MG63 (cell line): Measurements from ENCODE around the gene YIF1B. TPM values are rescaled to one million over a fixed set of nuclear protein-coding genes. Genes with fewer than 3 reads are reported as not detected.
"Not testable (repeated sequence)": the region's sequence is repeated elsewhere in the genome, so short reads cannot be mapped to it uniquely, and the experiment has no call there.

Experiments used
- DNase-seq: peaks from one replicate; pipeline ENCODE4 v3.0.0-alpha.2; 2020
- H3K27me3 ChIP-seq: fragments of 250-450 bp; sonication (Bioruptor Pico); 2 replicates; pipeline ENCODE4 v1.5.1; 2020; ENCODE audit warnings: mild to moderate bottlenecking, moderate library complexity
- H3K36me3 ChIP-seq: fragments of 250-450 bp; sonication (Bioruptor Pico); 2 replicates; pipeline ENCODE4 v1.5.1; 2020; ENCODE audit warnings: mild to moderate bottlenecking, moderate library complexity
- H3K4me3 ChIP-seq: fragments of 250-450 bp; sonication (Bioruptor Pico); 2 replicates; pipeline ENCODE4 v1.5.1; 2020; ENCODE audit warnings: mild to moderate bottlenecking, moderate library complexity
- H3K9me3 ChIP-seq: fragments of 250-450 bp; sonication (Bioruptor Pico); 2 replicates; pipeline ENCODE4 v1.5.1; 2020; ENCODE audit warnings: mild to moderate bottlenecking, moderate library complexity
- total RNA-seq: library from RNA; depleted of rRNA; stranded (reverse); fragments of >200 nt; shearing (Covaris generic); gene quantifications from 2 replicates; pipeline ENCODE4 v1.2.3, GENCODE V29; 2014; ENCODE audit warnings: low replicate concordance

Gene YIF1B
- total RNA-seq, 1 experiment from 2014 or later = 294 TPM

DNA sequence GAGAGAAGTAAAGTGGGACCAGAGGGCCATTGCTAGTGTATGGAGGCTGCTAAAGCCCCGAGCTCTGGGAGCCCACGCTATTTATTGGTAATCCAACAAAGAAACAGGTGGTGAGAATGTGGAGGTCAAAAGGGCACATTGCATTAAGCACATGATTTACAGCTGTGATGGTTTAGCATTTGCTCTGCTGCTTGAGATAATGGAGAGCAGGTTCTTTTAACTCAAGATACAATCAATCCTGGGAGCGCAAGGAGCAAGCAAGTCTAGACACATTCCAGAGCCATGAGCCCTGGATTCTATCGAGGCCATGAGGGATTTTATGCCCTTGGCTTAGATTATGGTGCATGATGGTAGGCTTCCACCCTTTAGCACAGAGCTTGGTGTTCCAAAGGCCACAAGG is 23.3 kb upstream of the YIF1B start:
- H3K9me3 ChIP-seq, DNase-seq, H3K4me3 ChIP-seq, H3K36me3 ChIP-seq, H3K27me3 ChIP-seq: not testable (repeated sequence)

DNA sequence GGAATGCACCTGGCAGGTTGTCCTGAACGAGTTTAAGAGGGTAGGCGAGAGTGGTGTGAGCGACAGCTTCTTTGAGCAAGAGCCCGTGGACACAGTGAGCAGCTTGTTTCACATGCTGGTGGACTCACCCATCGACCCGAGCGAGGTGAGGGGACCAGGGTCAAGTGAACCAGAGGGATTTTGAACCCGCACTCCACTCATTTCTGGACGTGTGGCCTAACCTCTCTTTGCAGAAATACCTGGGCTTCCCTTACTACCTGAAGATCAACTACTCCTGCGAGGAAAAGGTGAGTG is 21.6 kb upstream of the YIF1B start:
- no peaks in the 10 kb centered on the region for H3K36me3 ChIP-seq
- H3K9me3 ChIP-seq = no peaks in the 10 kb centered on the region
- H3K27me3 ChIP-seq = no peaks in the 10 kb centered on the region
- DNase-seq = no peak
- peak overlapping the region; percentile 62 for H3K4me3 ChIP-seq

DNA sequence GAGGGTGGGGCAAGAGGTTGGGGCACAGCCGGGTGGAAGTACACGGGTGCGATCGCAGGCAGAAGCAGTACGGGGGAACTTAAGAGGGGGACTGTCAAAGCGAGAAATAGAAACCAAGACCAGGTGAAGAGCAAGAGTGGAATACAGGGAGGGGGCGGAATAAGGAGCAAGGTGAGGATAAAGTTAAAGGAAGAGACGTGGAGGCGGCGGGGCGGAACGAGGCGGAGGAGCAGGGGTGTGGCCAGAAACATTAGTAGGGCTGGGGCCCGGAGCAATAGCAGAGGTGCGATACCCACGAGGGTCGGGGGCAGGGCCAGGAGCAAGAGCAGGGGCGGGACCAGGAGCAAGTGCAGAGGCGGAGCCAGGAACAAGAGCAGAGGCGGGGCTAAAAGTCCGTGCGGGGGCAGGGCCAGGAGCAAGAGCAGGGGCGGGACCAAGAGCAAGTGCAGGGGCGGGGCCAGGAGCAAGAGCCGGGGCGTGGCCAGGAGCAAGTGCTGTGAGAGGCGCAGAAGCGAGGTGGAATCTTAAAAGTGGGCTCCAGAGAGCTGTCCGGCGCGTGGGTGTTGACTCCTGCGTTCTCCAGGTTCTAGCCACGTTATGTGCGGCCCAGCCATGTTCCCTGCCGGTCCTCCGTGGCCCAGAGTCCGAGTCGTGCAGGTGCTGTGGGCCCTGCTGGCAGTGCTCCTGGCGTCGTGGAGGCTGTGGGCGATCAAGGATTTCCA is 21.1 kb upstream of the YIF1B start:
- Histone ChIP-seq H3K9me3 (no peaks in the 10 kb centered on the region), H3K4me3 (peak overlapping the region; percentile 62), H3K36me3 (no peaks in the 10 kb centered on the region; the same call in 1 of the 2 replicates), H3K27me3 (no peaks in the 10 kb centered on the region)
- peak; percentile 92 for DNase-seq

DNA sequence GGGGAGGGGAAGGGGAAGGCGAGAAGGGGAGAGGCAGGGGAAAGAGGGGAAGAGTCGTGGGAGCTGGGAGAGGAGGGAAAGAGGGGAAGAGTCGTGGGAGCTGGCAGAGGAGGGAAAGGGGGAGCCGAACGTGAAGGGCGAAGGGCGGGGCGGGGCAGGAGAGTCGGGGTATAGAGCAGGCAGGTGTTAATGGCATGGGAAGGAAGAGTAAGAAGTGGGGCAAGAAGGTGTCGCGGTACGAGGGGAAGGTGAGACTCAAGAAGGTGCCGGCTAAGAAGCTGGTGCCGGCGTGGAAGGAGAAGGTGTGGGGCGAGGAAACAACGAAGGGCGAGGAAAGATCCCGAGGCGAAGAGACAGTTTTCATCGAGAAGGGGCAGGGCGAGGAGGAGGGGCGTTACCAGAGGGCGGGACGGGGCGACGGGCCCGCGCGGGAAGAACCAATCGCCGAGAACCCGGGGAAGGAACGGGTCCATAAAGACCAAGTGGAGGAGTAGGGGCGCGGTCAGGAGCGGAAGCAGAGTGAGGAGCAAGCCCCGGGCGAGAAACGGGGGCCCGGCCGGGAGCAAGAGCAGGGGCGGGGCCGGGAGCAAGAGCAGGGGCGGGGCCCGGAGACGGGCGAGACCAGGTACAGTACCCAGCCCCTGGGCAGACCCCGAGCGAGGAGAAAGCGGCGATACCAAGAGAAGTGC is 20.3 kb upstream of the YIF1B start:
- DNase-seq = peak; percentile 99
- Histone ChIP-seq H3K27me3 (no peaks in the 10 kb centered on the region), H3K4me3 (peak overlapping the region; percentile 62), H3K36me3 (peaks cover 5% of the 10 kb centered on the region), H3K9me3 (no peaks in the 10 kb centered on the region)

DNA sequence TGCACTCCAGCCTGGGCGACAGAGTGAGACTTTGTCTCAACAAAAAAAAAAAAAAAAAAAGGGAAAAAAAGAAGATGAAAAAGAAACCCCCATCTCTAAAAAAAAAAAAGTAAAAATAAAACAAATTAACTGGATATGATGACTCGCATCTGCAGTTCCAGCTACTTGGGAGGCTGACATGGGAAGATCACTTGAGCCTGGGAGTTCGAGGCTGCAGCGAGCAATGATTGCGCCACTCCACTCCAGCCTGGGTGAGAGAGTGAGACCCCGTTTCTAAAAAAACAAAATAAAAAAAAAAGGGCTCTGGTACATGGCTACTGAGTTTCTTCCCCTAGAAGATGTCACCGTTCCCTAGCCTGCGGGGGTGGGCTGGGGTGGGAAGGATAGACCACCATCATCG is 17.5 kb upstream of the YIF1B start:
- Histone ChIP-seq H3K4me3 (no peak overlapping the region), H3K27me3 (no peaks in the 10 kb centered on the region), H3K9me3 (no peaks in the 10 kb centered on the region), H3K36me3 (peaks cover 26% of the 10 kb centered on the region)
- no peak for DNase-seq

DNA sequence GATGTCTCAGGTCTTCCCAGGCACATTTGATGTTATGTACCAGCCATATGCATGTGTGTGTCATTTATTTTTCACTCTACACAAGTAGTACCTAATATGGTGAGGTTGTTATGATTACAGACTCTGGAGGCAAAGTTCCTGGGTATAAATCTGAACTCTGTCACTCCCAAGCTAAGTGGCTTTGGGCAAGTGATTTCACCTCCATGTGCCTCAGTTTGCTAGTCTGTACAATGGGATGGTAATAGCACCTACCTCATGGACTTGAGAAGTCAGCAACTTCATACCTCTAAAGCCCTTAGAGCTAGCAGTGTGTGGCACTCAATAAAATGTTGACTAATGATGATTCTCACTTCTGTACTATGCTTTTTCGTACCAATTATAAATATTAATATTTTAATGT is 16.0 kb upstream of the YIF1B start:
- H3K27me3 ChIP-seq = no peaks in the 10 kb centered on the region
- H3K4me3 ChIP-seq = no peak overlapping the region
- no peaks in the 10 kb centered on the region for H3K9me3 ChIP-seq
- DNase-seq = no peak
- H3K36me3 ChIP-seq = peaks cover 41% of the 10 kb centered on the region

DNA sequence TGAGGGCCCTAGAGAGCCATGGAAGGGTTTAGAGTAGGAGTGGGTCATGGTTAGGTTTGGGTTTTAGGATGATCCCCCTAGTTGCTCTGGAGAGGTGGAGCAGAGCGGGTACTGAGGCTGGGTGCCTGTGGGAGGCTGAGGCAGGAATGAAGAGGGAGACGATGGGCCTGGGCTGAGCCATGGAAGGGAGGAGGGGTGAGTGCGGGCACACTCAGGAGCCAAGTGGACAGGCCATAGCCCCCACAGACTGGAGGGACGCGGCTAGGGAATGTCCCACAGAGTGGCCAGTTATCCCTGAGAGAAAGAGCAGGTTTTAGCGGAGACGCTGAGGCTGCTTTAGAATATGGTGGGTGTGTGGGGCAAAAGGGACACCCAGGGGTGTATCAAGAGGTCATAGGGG is 13.9 kb upstream of the YIF1B start:
- Histone ChIP-seq H3K36me3 (peaks cover 62% of the 10 kb centered on the region), H3K4me3 (no peak overlapping the region)
- no peak for DNase-seq

DNA sequence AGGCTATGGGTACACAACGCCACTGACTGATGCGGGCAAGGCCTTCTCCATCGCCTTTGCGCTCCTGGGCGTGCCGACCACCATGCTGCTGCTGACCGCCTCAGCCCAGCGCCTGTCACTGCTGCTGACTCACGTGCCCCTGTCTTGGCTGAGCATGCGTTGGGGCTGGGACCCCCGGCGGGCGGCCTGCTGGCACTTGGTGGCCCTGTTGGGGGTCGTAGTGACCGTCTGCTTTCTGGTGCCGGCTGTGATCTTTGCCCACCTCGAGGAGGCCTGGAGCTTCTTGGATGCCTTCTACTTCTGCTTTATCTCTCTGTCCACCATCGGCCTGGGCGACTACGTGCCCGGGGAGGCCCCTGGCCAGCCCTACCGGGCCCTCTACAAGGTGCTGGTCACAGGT is 10.8 kb upstream of the YIF1B start:
- H3K9me3 ChIP-seq = no peaks in the 10 kb centered on the region

More for the DNA sequence above, 13.9 kb upstream of the YIF1B start:
- no peaks in the 10 kb centered on the region for H3K27me3 ChIP-seq
- H3K9me3 ChIP-seq = no peaks in the 10 kb centered on the region

DNA sequence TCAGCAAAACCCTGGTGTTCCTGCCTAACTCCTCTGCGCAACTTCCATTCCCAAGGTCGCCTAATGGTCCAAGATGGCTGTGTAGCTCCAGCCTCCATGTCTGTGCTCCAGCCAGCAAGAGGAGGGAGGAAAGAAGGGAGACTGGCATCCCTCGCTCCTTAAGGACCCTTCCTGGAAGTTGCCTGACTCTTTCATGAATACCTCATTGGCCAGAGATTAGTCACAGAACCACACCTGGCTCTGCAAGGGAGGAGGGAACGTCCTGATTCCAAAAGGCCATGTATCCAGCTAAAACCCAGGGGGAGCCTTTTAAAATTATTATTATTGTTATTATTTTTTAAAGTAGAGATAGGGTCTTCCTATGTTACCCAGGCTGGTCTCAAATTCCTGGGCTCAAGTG is 8.7 kb upstream of the YIF1B start:
- no peak overlapping the region for H3K4me3 ChIP-seq
- no peaks in the 10 kb centered on the region for H3K27me3 ChIP-seq
- H3K9me3 ChIP-seq = no peaks in the 10 kb centered on the region
- no peak for DNase-seq
- H3K36me3 ChIP-seq = peaks cover 81% of the 10 kb centered on the region

More for the DNA sequence above, 10.8 kb upstream of the YIF1B start:
- DNase-seq = no peak
- peaks cover 88% of the 10 kb centered on the region for H3K36me3 ChIP-seq
- H3K27me3 ChIP-seq = no peaks in the 10 kb centered on the region
- H3K4me3 ChIP-seq = no peak overlapping the region

DNA sequence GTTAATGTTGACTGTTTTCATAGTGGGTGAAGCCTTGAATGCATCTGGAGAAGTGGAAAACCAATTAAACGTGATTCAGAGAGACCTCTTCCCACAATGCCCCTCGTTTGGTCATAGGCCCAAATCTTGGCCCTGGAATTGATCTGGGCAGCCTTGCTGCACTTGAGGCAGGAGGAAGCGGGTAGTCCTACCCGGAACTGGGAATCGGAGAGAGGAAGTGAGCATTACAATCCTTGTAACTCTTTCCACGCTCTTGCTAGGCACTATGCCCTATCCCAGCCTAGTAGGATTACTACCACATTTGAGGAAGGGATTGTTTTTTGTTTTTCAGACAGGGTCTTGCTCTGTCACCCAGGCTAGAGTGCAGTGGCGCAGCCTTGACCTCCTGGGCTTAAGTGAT is 7.5 kb upstream of the YIF1B start:
- no peak for DNase-seq
- no peaks in the 10 kb centered on the region for H3K9me3 ChIP-seq

DNA sequence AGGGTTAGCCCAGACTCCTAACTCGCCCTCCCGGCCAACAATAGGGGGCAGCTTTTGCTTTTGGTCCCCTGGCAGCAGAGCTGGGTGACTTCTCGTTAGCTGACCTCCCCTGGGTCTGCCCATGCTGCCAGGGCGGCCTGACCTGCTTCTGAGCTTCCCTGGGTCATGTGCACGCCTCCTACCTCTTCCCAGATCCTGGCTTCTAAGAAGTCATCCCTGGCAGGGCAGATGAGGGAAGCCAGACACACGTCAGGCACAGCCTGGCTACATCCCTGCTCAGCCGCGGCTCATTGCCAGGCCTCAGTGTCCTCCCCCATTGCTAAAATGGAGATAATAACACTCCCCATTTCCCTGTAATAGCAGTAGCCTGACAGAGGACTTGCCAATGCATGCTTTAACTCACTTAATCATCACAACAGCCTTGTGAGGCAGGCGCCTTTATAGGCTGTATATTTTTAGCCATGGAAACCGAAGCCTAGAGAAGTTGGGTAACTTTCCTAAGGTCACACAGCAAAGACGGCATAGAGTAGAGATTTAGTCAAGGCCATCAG is 6.0 kb upstream of the YIF1B start:
- no peaks in the 10 kb centered on the region for H3K9me3 ChIP-seq
- H3K27me3 ChIP-seq = no peaks in the 10 kb centered on the region
- peak overlapping the region; percentile 69 for H3K4me3 ChIP-seq
- DNase-seq = peak; percentile 86
- H3K36me3 ChIP-seq = peaks cover 54% of the 10 kb centered on the region

More for the DNA sequence above, 7.5 kb upstream of the YIF1B start:
- no peaks in the 10 kb centered on the region for H3K27me3 ChIP-seq
- peaks cover 69% of the 10 kb centered on the region for H3K36me3 ChIP-seq
- no peak overlapping the region for H3K4me3 ChIP-seq

DNA sequence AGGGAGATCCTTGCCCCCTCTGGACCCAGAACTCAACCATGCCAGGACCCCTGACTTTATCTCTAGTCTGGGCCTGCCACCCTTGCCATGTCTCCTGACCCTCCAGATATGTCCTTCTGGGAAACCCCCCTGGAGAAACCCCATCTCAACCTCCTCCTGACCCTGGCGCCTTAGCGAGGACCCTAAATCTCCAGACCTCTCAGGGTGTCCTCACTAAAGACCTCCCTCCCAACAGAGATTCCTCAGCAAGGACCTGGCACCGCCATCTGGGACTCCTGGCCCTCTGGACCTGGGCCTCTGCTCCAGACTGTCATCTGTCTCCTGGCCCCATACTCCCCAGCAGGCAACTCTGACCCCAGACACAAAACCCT is 5.2 kb upstream of the YIF1B start:
- Histone ChIP-seq H3K27me3 (no peaks in the 10 kb centered on the region), H3K4me3 (peak overlapping the region; percentile 69), H3K9me3 (no peaks in the 10 kb centered on the region), H3K36me3 (peaks cover 46% of the 10 kb centered on the region)
- DNase-seq = no peak

DNA sequence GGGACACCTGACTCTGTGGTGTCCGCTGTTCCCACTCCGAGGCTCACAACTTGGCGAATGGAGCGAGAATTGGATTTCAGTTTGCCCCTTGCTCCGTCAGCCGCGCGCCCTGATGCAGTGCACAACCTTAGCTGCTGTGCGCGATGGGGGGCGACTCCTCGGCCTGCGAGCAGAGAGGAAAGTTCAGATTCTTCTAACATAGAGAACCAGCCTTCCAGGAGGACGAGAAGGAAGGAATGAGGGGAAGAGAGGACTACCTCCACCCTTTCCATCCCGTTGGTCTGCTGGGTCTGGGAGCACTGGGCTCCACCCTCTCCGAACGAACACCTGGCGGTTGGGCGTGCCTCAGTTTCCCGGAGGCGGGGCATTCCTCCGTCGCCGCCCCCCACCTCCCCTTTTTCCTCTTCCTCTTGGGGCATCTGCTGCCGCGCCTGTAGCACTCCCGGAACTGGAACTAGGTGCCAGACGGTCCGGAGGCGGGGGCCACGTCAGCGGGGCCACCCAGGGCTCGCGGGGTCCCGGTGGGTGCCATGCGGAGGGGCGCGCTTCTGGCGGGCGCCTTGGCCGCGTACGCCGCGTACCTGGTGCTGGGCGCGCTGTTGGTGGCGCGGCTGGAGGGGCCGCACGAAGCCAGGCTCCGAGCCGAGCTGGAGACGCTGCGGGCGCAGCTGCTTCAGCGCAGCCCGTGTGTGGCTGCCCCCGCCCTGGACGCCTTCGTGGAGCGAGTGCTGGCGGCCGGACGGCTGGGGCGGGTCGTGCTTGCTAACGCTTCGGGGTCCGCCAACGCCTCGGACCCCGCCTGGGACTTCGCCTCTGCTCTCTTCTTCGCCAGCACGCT is 3.9 kb upstream of the YIF1B start, which contains the start of gene KCNK6:
Gene KCNK6, plus strand, starts transcription at position 425 of the 838 bp plus-strand sequence. Its CDS starts 106 bp downstream, at position 531.
- Histone ChIP-seq H3K36me3 (peaks cover 33% of the 10 kb centered on the region), H3K4me3 (peak within 1 kb of the TSS; percentile 69)
- peak; percentile 69 for DNase-seq

DNA sequence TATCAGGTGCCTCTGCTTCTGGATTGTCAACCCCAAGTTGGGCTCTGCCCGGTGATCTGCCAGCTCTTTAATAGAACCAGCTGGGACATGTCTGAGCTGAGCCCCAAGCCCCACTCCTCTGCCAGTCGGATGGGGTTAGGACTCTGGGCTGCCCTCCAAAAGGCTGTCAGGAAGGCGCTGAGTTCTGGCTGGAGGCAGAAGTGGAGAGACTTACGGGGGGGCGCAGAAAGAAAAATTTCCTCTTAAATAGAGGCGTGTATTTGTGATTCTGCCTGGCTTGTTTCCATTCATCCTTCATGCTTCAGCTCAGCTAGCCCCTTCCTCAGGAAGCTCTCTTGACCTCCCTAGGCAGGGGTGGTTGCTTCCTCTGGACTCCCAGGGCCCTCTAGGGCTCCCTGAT is 2.9 kb upstream of the YIF1B start:
- H3K9me3 ChIP-seq = no peaks in the 10 kb centered on the region
- H3K36me3 ChIP-seq = peaks cover 26% of the 10 kb centered on the region
- H3K4me3 ChIP-seq = no peak overlapping the region; the same call in 1 of the 2 replicates
- H3K27me3 ChIP-seq = no peaks in the 10 kb centered on the region
- peak; percentile 62 for DNase-seq

More for the DNA sequence above, 3.9 kb upstream of the YIF1B start, which contains the start of gene KCNK6:
- Histone ChIP-seq H3K27me3 (no peaks in the 10 kb centered on the region), H3K9me3 (no peaks in the 10 kb centered on the region)

DNA sequence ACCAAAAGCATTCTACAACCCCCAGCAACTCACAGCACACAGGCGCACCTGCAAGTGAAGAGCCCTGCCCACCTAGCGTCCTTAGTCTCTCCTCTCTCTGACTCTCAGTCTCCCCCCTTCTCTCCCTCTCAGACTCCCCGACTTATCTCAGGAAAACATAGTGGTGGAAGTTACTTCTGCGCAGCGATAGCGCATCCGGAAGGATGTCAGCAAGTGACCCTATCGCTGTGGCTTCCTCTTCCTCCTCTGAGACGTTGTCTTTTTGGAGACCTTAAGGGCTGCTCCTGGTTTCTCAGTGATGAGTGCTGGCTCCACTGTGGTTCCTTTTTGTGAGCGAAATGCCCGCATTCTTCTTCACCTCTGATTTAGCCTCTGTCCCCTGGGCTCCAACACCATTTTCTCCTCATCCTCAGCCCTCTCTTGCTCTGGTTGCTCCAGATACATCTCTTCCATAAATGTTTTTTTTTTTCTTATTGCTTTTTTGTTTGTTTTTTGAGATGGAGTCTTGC is 1.4 kb upstream of the YIF1B start:
- no peaks in the 10 kb centered on the region for H3K27me3 ChIP-seq
- no peak for DNase-seq
- H3K9me3 ChIP-seq = no peaks in the 10 kb centered on the region
- H3K4me3 ChIP-seq = no peak overlapping the region
- H3K36me3 ChIP-seq = peaks cover 16% of the 10 kb centered on the region

DNA sequence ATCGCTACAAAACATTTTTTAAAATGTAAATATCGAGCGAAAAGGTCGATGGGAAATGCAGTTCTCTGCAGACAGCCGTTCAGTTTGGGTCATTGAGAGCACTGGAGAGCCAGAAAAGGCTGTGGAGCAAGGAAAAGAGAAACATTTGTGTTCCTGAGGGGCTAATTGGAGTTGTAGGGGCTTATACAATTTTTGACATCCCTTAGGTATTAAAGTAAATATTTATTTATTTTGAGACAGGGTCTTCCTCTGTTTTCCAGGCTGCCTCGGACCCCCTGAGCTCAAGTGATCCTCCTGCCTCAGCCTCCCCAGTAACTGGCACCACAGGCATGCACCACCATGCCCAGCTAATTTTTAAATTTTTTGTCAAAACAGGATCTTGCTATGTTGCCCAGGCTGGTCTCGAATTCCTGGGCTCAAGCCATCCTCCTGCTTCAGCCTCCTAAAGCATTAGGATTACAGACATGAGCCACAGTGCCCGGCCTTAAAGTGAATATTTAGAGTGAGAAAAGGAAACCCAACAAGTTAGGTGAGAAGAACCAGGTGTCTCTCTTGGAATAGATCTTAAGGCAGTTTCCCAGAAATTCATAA is 825 bp upstream of the YIF1B start:
- no peak for DNase-seq
- H3K4me3 ChIP-seq = peak overlapping the region; percentile 39
- H3K9me3 ChIP-seq = no peaks in the 10 kb centered on the region
- no peaks in the 10 kb centered on the region for H3K27me3 ChIP-seq
- H3K36me3 ChIP-seq = peaks cover 11% of the 10 kb centered on the region
